Lower leg skin (tissue), 4 donors: Measurements from ENCODE around the gene LINGO4. TPM values are rescaled to one million over a fixed set of nuclear protein-coding genes. Genes with fewer than 3 reads are reported as not detected.
"Not testable (repeated sequence)": the region's sequence is repeated elsewhere in the genome, so short reads cannot be mapped to it uniquely, and the experiment has no call there.

ENCODE experiments used
- DNase-seq, 2 donors: peaks; one replicate each; pipeline ENCODE4 v3.0.0-alpha.2; 2019; ENCODE audit warnings: low spot score in 2 of 2
- H3K4me3 ChIP-seq: fragments of 200-600 bp; sonication (generic); 2 replicates; pipeline ENCODE4 v1.5.1; 2017; ENCODE audit warnings: mild to moderate bottlenecking, low read depth; ENCODE audit not compliant: poor library complexity, severe bottlenecking
- CTCF ChIP-seq, 3 donors: fragments of 450-650 bp; IDR thresholded peaks; one replicate each; pipeline ENCODE4 v1.5.1; 2016; ENCODE audit warnings: antibody characterized with exemption in 3 of 3, mild to moderate bottlenecking in 3 of 3, moderate library complexity in 2 of 3
- POLR2A ChIP-seq, 2 donors: fragments of 450-650 bp; IDR thresholded peaks; one replicate each; pipeline ENCODE4 v1.6.1; 2016 to 2017; ENCODE audit warnings: antibody characterized with exemption in 2 of 2, mild to moderate bottlenecking in 1 of 2, moderate library complexity in 1 of 2
- WGBS, 2 donors: methylation state at CpG; one replicate each; pipeline ENCODE4 v1.1.5; 2018; 5-methylcytosine and 5-hydroxymethylcytosine counted together
- intact Hi-C: fragments of 100-400 bp; cut with DNase I; formaldehyde crosslinking; loops from one replicate; pipeline ENCODE4 v1.15.0; 2023; ENCODE audit warnings: low total_unique reads
- total RNA-seq, 4 donors: library from RNA; depleted of rRNA; stranded (reverse); fragments of >200 nt; gene quantifications; one replicate each; pipeline ENCODE4 v1.1.0, GENCODE V29; 2016

Gene LINGO4
- total RNA-seq, 4 donors from 2014 or later: 0.17 to 0.36 (median 0.34) TPM; not detected in 1

GRCh38 chr1:151790071-151790939, 14.9 kb downstream of the LINGO4 start, which contains the start of gene TDRKH:
TDRKH (minus strand) TSS chr1:151790500; CDS start chr1:151783022, 7,478 bp downstream.
- WGBS, 2 donors: 1% methylated on average over 57 to 58 of the region's 58 CpGs
- TF ChIP-seq CTCF (IDR thresholded peaks at IDR 0.05): peak in 1 of 3 donors; percentile 70
- no peak for TF ChIP-seq POLR2A (IDR thresholded peaks at IDR 0.05)
- peak; percentile 97 to 100 for DNase-seq
- intact Hi-C loops: no loop called here
- H3K4me3 ChIP-seq: peak within 1 kb of the TSS; percentile 48

- WGBS, 2 donors: 87 to 89% methylated on average over 3 of the region's 3 CpGs
- DNase-seq: no peak
- no peak overlapping the region for H3K4me3 ChIP-seq
- no peak for TF ChIP-seq POLR2A (IDR thresholded peaks at IDR 0.05)
- no peak for TF ChIP-seq CTCF (IDR thresholded peaks at IDR 0.05)
- intact Hi-C loops: no loop called here
Observed at GRCh38 chr1:151787689-151788088, 17.5 kb downstream of the LINGO4 start.

- 64 to 73% methylated on average over 2 of the region's 2 CpGs for WGBS, 2 donors
- DNase-seq: no peak
- H3K4me3 ChIP-seq: no peak overlapping the region
- intact Hi-C loops: no loop called here
- no peak for TF ChIP-seq CTCF (IDR thresholded peaks at IDR 0.05)
- no peak for TF ChIP-seq POLR2A (IDR thresholded peaks at IDR 0.05)
Observed at GRCh38 chr1:151783796-151784195, 21.4 kb downstream of the LINGO4 start.

- WGBS, 2 donors: 45 to 54% methylated on average over 3 of the region's 3 CpGs
- no peak for TF ChIP-seq POLR2A (IDR thresholded peaks at IDR 0.05)
- no peak for TF ChIP-seq CTCF (IDR thresholded peaks at IDR 0.05)
- DNase-seq: no peak
- no peak overlapping the region for H3K4me3 ChIP-seq
- intact Hi-C loops: no loop called here
Observed at GRCh38 chr1:151782741-151783140, 22.5 kb downstream of the LINGO4 start.

- DNase-seq, intact Hi-C loops, H3K4me3 ChIP-seq: not testable (repeated sequence)
- WGBS, 2 donors: 87 to 96% methylated on average over 5 of the region's 5 CpGs
Observed at GRCh38 chr1:151782026-151782425, 23.2 kb downstream of the LINGO4 start.

GRCh38 chr1:151780736-151781135, 24.5 kb downstream of the LINGO4 start:
- WGBS, 2 donors: 93 to 94% methylated on average over 5 of the region's 5 CpGs
- intact Hi-C loops, H3K4me3 ChIP-seq: not testable (repeated sequence)

More at GRCh38 chr1:151780736-151781135, 24.5 kb downstream of the LINGO4 start:
- not testable (repeated sequence) for DNase-seq
